Iris pigment epithelial cell (primary cell): ENCODE results near the gene HDGFL3.
A peak's percentile ranks its signal among the peaks of the same experiment; 100 is the strongest.
"Not testable (repeated sequence)": the region's sequence is repeated elsewhere in the genome, so short reads cannot be mapped to it uniquely, and the experiment has no call there.

Experiments
- DNase-seq: peaks from one replicate; pipeline ENCODE4 v3.0.0-alpha.2; 2011; ENCODE audit warnings: low read depth

The HDGFL3 gene

DNA sequence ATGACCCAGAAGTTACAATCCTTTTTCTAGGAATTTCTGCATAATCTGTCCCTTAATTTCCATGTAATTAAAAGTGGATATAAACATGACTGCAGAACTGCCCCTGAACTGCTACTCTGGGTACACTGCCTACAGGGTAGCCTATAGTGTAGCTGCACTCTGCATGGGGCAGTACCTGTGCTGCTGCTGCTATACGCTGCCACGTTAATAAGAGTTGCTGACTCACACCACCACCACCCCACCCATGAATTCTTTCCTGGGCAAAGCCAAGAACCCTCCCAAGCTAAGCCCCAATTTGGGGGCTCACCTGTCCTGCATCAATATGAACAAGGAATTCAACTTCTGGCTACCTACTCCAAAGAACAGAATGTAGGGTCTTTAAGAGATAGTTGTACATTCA, 13.9 kb downstream of the HDGFL3 start:
- no peak for DNase-seq

DNA sequence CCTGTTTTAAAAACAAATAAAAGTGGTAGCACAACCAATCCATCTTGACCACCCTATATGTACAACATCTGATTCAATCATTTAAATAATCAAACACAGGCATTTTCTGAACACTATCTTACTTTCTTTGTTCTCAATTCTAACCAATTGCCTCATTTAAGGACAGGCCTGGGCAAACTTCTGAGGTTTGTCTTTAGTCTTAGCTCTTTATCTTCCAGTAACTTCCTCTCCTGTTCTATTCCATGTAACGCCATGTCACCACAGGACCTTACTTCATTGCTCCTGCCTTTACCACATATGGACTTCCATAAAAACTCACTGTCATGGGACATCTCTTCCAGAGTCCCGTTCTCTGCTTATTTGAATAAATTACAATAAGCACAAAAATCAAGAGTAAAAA, 14.9 kb downstream of the HDGFL3 start:
- no peak for DNase-seq

DNA sequence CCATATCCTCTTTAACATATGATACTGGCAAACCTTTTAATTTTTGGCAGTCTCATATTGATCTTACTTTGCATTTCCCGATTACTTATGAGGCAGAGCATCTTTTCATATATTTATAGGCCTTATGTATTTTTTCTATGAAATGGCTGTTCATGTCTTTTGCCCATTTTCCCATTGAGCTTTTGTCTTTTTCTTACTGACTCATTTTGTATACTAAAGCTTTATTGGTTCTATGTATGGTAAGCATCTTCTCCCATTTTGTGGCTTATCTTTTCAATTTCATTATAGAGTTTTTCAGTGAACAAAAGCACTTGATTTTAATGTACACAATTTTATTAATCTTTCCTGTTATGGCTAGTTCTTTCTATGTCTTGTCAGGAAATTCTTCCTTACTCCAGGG, 17.2 kb downstream of the HDGFL3 start:
- DNase-seq, result no peak

DNA sequence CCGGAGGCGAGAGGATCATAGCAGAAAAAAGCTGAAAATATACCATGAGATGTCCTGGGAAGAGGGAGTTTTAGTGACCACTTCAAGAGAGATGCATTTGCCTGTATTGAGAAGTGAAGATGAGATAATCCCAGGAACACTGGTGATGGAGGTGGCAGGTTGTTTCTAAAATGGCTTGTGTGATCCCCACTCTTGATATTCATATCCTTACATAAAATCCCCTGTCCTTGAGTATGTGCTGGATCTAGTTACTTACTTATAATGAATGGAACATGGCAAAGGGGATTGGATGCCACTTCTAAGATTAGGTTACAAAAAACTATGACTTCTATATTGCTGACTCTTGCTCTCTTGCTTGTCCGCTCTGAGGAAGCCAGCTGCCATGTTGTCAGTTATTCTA, 22.1 kb downstream of the HDGFL3 start:
- DNase-seq, result no peak

DNA sequence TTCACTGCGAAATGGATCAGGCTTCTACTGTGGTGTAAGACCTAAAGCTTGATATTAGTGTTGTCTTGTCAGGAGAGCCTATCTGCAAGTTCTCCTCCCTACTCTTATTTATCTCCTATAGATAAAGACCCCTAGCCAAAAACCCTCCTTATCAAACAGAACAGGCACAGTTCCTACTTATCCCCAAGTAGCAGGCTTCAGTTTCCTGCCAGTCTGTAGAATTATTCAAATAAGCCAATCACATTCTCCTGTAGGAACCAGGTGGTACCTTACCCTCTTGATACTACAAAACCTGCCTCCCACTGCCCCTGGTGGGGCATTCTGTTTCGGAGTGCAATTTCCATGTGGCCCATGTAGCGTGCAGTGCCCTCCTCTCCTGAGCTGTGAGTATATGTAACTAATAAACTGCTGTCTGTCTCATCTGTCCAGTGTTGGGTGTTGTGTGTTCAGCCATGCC, 28.7 kb downstream of the HDGFL3 start:
- DNase-seq, result no peak

DNA sequence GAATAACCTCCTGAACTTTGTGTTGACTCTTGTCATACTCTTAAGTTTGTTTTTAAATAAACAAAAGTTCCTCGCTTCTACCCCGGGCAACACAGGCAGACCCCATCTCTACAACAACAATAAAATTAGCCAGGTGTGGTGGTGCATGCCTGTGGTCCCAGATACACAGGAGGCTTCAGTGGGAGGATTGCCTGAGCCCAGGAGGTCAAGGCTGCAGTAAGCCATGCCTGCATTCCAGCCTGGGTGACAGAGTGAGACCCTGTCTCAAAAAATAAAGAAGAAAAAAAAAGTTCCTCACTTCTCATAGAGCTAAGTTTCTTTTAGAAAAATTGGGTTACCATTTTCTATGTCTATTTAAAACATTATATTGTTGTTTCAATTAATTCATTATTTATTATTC, 29.2 kb downstream of the HDGFL3 start:
- DNase-seq, result no peak

DNA sequence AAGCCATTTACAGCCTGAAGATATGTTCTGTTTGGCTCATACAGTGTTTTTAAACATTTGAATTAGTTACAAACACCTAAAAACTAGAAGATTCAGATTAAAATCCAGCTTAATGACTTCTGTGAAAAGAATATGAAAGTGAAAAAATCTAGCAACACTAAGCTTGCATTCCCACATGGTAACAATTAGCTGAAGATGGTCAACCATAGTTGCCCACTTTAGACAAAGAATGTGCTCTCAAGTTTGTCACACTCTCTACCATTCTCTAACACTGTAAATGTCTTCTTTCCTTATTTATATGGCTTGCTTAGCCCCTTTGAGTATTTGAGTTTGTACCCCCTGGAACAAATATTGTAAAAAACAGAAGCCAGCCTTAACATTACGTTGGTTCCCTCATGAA, 32.7 kb downstream of the HDGFL3 start:
- no peak for DNase-seq

DNA sequence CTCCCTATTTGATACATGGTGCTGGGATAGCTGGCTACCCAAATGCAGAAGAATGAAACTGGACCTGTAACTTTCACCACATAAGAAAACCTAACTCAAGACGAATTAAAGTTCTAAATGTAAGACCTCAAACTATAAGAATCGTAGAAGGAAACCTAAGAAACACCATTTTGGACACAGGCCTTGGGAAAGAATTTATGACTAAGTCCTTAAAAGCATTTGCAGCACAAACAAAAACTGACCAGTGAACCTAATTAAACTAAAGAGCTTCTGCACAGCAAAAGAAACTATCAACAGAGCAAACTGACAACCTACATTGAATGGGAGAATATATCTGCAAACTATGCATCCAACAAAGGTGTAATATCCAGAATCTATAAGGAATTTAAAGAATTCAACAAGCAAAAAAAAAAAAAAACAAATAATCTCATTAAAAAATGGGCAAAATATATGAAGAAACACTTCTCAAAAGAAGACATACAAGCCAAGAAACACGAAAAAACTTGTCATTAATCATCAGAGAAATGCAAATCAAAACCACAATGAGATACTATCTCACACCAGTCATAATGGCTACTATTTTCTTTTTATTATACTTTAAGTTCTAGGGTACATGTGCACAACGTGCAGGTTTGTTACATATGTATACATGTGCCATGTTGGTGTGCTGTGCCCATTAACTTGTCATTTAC, 37.0 kb downstream of the HDGFL3 start:
- DNase-seq, result peak; percentile 66

DNA sequence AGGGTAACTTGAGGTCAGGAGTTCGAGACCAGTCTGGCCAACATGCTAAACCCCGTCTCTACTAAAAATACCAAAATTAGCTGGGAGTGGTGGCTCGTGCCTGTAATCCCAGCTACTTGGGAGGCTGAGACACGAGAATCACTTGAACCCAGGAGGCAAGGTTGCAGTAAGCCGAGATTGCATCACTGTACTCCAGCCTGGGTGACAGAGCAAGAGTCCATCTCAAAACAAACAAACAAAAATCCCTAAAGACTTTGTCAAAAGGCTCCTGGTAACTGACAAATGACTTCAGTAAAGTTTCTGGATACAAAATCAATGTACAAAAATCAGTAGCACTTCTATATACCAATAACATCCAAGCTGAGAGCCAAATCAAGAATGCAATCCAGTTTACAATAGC, 38.0 kb downstream of the HDGFL3 start:
- not testable (repeated sequence) for DNase-seq

DNA sequence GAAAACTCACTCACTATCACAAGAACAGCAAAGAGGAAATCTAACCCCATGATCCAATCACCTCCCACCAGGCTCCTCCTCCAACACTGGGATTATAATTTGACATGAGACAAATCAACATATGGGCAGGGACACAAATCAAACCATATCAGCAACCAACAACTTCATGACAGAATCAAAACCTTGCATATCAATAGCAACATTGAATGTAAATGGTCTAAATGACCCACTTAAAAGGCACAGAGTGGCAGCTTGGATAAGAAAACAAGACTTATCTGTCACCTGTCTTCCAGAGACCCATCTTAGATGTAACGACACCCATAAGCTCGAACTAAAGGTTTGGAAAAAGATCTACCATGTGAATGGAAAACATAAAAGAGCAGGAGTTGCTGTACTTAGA, 40.8 kb downstream of the HDGFL3 start:
- no peak for DNase-seq

DNA sequence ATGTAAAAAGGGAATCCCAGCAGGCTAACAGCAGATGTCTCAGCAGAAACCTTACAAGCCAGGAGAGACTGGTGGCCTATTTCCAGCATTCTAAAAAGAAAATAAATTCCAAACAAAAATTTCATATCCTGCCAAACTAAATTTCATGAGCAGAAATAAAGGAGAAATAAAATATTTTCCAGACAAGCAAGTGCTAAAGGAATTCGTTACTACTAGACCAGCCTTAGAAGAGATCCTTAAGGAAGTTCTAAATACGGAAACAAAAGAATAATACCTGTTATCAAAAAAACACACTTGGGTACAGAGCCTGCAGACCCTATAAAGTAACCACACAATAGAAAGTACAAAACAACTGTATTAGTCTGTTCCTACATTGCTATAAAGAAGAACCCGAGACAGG, 41.4 kb downstream of the HDGFL3 start:
- DNase-seq, result no peak

DNA sequence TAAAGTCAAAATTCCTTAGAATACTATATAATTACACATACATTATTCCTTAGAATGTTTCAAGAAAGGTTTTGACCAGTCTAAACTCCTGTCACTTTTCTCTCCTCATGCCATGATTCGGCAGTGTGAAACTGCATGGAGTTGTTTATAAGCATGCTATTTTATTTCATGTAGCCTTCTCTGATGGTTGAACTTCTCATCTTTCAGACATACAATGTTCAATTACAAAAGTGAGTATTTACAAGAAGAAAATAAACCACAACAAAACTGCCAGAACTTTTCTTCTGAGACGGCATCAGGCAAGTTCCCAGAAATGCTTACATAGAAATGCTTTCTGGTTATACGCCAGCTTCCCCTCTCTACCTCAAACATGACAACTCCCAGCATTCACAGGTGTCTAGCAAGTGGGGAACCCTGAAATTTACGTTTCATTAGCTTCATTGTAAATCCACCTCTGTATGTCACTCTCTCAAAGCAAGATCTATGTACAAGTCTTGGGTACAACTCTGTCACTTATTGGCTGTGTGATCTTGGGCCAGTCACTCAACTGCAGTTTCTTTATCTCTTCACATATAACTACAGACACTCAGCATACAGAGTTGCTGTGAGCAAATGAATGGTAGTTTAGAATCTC, 42.7 kb downstream of the HDGFL3 start:
- peak; percentile 59 for DNase-seq

DNA sequence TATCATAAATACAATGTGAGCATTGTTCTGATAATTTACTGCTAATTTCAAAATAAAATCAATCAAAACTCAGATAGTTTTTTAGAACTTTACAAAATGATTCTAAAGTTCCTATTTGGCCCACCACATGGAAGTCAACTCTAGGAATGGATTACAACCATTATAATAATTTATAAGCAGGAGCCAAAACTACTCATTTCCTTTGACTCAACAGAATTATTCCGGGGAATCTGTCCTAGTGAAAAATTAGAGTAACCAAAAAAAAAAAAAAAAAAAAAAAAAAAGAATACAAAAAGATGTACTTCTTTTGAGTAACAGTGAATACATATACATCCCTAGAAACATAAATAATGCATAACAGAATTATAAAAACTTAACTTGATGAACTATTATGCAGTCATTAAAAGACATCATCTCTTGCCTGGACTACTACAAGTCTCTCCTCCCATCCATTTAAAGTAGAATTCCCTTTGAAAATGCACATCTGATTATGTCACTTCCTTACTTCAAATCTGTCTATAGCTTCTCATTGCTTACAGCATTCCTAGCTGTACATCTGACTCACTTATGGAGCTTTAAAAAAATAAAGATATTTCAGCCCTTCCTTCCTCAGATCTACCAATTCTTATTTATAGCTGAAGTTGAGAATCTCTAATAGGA, 43.4 kb downstream of the HDGFL3 start:
- peak; percentile 81 for DNase-seq

DNA sequence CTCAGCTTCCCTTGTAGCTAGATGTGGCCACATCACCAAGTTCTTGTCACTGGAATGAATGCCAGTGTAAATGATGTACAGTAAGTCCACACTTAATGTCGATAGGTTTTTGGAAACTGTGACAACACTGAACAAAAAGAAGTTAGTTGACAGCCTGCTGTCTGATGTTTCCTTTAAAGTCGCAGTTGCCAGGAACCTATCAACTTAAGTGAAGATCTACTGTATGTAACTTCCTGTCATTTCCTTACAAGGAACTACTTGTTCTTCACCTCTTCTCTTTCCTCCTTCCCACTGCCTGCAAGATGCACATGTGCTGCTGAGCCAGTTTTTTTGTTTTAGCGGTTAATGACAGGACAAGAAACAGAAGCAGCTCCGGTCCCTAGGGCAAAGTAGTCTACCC, 44.6 kb downstream of the HDGFL3 start:
- DNase-seq, result no peak

DNA sequence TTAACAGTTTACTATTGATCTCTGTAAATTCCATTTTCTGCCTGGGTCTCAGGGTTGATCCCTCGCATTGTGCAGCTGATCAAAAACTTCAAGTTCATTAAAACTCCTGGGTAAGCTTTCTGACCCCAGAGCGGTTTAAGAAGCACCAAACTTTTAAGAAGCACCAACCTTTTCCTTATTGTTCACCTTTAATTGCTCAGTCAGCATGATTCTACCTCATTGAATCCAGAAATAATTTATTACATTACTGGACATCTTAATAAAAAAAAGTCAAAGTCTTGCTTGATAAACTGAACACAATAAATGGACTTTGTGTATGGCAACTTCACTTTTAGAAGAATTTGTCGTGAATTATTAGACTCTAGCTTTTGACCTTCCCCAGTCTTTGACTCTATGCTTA, 46.9 kb downstream of the HDGFL3 start:
- no peak for DNase-seq

DNA sequence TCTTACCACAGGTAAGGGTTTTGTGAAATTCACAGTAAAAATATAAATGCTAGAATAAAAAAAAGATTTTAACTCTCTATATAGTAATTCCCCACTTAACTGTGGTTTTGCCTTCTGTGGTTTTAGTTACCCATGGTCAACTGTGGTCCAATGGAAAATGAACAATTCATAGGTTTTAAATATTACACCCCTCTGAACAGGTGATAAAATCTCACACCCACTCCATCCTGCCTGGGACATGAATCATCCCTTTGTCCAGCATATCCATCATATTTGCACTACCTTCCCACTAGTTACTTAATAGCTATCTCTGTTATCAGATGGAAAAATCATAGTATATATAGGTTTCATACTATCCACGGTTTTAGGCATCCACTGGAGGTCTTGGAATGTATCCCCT, 49.2 kb downstream of the HDGFL3 start:
- no peak for DNase-seq

DNA sequence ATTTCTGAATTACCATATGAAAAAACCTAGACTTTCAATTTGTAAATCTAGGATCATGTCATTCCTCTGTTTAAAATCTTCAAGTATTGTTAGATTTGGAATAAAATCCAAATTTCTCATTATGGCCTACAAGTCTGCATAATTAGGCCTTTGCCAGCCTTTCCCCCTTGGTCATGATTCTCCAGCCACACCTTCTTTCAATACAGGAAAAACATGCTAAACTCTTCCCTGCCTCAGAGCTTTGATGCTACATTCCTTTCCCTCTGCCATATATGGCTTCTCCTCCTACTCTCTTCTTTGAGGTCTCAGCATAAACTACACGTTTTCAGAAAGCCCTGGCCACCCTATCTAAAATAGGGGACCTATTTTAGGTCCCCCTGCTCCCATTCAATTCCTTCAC, 51.7 kb downstream of the HDGFL3 start:
- DNase-seq, result no peak

DNA sequence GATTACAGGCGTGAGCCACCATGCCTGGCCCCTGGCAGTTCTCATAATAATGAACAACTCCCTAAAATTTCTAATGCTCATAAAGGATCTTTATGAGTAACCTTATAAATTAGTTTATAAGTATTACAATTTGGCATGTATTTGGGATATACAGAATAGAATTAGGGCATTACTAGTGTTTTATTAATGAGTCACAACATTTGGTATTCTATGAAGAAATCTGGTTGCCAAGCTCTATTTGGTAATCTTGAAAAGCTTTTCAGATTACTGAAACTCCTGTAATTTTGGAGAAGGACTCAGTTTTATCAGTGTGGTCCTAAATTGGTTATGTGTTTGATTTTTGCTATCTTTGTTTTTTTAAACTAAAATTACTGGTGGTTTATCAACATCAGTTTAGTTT, 54.3 kb downstream of the HDGFL3 start:
- DNase-seq, result peak; percentile 36

DNA sequence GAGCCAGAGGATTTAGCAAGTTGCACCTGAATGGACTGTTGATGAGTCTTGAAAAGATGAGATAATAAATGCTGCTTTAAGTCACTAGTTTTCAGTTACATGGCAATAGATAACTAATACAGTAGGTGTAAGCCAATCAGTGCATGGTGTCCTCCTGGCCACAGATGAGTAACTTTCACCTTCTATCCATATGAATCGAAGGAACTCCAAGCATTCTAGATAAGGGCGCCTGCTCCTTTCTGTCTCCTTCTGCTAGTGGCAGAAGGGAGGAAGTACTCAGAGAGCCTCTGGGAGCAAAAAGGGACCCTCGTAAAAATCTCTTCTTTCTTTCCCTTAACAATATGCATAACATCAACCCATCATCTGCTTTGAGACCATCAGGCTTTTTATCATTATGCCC, 62.9 kb downstream of the HDGFL3 start:
- no peak for DNase-seq

DNA sequence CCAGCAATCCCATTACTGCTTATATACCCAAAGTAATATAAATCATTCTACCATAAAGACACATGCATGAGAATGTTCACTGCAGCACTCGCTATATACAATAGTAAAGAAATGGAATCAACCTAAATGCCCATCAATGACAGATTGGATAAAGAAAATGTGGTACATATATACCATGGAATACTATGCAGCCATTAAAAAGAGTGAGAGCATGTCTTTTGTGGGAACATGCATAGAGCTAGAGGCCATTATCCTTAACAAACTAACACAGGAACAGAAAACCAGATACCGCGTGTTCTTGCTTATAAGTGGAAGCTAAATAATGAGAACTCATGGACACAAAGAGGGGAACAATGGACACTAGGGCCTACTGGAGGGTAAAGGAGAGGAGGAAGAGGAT, 65.5 kb downstream of the HDGFL3 start:
- not testable (repeated sequence) for DNase-seq

DNA sequence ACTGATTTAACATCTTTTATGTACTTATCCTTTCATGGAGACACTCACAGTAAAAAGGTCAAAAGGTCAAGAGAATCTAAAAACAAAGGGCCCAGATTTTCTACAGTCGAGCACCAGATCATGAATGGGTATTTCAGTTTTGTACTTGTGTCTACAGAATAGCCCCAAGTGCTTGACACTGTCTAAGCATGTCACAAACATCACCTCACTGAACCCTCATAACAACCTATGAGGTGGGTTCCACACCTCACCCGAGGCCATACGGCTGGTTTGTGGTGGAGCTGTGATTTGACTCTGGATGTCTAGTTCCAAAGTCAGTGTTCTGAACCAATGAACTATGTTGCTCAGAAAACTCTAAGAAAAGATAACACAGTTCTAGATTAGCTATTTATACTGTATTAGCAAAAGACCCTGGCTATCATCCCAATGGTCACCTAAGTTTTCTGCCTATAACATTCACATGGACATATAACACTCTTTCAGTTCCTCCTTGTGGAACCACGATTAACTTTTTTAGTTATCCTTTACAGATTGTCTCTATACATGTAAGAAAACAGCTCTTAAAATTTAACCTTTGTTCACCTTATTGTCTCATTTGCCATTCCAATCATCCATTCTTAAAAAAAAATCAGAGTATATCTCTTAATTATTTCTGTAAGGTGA, 74.6 kb downstream of the HDGFL3 start:
- DNase-seq, result no peak

DNA sequence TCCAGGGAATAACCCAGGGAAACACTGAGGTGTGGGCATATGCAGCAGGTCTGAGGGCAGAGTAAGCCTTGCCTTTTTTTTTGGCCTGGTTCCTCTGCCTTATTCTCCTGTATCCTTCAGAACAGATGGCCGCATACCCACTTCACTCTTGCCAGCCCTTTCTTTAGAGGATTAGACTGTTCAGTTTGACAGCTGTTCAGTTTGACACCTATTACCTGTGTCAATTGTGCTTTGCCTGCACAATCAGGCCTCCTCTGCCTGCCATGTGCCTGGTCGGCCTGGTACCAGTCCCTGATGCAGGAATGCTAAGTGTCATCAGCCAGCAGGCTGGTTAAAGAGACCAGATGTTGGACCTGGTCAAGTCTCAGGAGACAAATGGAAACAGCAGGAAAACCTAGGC, 77.8 kb downstream of the HDGFL3 start:
- no peak for DNase-seq

DNA sequence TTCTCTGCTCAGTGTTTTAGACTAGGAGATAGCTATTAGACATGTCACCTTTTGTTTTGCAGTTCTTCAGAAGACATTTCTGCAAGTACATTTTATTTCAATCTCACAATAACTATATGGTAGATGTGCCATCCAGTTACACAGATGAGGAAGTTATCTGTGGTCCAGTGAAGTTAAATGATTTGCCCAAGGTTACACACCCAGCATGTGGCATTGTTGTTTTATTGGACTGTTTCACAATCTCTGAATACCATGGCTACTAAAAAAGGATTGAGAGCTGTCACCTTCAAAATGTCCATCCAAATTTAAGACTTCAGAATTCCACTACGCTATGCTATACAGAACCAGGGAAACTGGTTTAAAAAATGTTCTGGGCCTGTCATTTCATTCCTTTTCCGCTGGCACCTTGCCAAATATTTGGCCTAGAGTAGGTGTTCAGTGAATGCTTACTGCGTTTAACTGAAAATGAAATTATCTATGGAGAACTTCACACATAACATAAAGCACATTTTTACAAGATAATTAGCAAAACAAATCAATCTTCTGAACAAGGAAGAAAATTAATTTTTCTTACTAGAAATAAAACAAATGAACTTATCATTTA, 80.0 kb downstream of the HDGFL3 start:
- DNase-seq, result no peak
